ENCODE measurements around the gene SDK1.

Gene SDK1, protein sequence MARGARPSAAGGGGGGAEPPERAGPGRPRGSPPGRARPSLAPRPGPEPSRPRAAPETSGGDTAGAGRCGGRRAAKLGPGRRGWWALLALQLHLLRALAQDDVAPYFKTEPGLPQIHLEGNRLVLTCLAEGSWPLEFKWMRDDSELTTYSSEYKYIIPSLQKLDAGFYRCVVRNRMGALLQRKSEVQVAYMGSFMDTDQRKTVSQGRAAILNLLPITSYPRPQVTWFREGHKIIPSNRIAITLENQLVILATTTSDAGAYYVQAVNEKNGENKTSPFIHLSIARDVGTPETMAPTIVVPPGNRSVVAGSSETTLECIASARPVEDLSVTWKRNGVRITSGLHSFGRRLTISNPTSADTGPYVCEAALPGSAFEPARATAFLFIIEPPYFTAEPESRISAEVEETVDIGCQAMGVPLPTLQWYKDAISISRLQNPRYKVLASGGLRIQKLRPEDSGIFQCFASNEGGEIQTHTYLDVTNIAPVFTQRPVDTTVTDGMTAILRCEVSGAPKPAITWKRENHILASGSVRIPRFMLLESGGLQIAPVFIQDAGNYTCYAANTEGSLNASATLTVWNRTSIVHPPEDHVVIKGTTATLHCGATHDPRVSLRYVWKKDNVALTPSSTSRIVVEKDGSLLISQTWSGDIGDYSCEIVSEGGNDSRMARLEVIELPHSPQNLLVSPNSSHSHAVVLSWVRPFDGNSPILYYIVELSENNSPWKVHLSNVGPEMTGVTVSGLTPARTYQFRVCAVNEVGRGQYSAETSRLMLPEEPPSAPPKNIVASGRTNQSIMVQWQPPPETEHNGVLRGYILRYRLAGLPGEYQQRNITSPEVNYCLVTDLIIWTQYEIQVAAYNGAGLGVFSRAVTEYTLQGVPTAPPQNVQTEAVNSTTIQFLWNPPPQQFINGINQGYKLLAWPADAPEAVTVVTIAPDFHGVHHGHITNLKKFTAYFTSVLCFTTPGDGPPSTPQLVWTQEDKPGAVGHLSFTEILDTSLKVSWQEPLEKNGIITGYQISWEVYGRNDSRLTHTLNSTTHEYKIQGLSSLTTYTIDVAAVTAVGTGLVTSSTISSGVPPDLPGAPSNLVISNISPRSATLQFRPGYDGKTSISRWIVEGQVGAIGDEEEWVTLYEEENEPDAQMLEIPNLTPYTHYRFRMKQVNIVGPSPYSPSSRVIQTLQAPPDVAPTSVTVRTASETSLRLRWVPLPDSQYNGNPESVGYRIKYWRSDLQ (N-terminal part only)

DNA sequence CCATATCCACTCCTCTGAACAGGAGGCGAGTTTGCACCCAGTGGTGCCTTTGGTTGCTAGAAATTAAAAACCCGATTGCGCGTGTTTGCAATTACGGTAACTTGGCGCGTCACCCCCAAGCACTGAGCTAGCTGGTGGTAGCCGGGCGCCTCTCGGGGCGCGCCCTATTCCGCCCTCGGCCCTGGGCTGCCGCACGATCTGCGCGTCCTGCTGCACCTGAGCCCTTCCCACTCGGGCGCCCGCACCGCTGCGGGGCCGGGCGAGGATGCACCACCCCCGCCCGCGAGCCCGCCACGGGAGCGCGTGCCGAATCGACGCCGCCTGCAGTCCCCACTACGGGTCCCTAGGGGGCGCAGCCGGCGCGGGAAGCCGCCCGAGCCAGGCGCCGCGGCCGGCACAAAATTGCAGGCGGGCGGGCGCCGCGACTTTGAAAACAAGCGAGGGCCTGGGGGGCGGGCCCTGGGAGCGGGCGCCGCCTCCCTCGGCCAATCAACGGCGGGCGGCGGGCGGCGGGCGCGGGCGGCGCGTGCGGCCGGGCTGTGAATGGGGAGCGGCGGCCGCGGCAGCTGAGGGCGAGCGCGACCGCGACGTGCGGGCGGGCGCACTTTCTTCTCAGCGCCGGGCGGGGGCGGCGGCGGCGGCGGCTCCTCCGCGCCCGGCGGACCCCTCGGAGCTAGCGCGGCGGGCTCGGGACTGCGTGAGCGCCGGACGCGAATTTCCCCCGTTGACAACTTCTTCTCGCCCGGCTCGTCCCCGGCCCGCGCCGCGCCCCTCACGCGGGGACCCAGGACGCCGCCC, at the start of gene SDK1:
Gene SDK1 (plus strand): TSS at position 602 of the 798 bp plus-strand sequence. CDS start 335 bp downstream, outside the sequence.
- DNase-seq (ENCODE audit: low read depth) = peak; percentile 57
- peak within 1 kb of the TSS; percentile 49 for H3K4me3 ChIP-seq (ENCODE audit: low read depth, low read length)

DNA sequence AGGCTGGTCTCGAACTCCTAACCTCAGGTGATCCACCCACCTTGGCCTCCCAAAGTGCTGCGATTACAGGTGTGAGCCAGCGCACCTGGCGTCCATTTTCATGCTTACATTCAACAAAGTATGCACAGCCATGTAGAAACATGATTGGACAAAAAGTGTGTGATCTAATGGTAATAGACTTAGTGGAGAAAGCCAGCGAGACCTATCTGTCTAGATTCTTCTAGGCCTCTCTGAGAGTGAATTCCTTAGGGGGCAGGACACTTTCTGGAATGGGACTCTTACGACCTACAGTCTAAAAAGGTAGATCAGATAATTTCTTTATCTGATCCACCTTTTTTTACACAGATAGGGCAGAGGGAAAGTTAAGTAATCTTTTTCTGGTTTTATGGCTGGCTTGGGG, 46.3 kb upstream of the SDK1 start:
- DNase-seq (ENCODE audit: low read depth) = no peak
- H3K4me3 ChIP-seq (ENCODE audit: low read depth, low read length) = no peak overlapping the region

DNA sequence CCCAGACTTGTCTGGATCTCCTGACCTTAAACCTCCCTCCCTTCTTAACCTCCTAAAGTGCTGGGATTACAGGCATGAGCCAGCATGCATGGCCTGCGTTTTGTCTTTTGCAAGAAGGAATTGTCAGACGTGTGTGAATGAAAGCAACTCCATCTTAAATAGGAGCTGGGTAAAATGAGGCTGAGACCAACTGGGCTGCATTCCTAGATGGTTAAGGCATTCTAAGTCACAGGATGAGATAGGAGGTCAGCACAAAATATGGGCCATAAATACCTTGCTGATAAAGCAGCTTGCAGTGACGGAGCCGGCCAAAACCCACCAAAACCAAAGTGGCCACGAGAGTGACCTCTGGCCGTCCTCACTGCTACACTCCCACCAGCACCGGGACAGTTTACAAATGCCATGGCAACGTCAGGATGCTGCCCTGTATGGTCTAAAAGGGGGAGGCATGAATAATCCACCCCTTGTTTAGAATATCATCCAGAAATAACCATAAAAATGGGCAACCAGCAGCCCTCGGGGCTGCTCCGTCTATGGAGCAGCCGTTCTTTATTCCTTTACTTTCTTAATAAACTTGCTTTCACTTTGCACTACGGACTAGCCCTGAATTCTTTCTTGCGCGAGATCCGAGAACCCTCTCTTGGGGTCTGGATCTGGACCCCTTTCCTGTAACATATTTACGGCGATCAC, 41.2 kb upstream of the SDK1 start:
- no peak for DNase-seq (ENCODE audit: low read depth)
- peak overlapping the region; percentile 55 for H3K4me3 ChIP-seq (ENCODE audit: low read depth, low read length)

DNA sequence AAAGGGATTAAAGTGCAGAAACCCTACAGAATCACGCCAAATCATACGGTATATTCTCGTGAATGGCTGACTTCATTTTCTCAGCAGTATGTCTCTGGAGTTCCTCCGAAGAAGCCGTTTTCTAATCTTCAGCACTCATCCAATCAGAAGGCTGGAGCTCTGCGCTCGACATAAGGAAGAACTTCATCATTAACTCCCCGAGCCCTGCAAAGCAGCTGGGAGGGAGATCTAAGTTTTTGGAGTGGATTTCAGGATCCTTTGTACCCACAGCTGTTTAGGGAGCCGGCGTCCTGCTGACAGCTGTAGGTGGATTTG, 40.7 kb upstream of the SDK1 start:
- peak overlapping the region; percentile 55 for H3K4me3 ChIP-seq (ENCODE audit: low read depth, low read length)
- no peak for DNase-seq (ENCODE audit: low read depth)

DNA sequence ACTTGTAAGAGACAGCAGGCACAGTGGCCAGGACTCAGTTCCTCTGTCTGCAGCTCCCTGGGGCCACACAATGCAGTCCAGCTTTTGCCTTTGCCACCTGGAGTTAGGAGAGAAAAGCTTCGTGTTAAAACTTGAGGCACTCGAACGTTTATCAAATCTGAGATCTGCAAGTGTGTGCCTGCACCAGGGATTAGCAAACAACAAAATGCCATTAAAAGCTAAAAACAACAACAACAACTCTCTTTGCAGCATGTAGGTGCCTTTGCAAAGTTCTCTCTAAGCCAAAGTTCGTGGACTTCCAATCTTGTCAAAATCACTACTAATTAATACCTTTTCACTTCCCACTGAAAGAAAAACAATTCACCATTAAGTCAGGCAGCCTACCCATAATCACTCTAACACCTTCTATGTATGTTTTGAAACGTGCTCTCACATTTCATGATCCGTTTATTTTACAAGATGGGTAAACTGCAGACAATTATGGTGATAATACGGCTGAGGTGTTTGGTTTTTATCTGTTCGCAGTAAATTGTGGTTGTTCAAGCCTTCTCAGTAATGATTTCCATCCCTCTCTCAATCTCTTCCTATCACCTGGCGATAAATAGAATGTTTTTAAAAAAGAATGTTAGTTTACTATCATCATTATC, 36.2 kb upstream of the SDK1 start:
- DNase-seq (ENCODE audit: low read depth) = no peak
- no peak overlapping the region for H3K4me3 ChIP-seq (ENCODE audit: low read depth, low read length)

DNA sequence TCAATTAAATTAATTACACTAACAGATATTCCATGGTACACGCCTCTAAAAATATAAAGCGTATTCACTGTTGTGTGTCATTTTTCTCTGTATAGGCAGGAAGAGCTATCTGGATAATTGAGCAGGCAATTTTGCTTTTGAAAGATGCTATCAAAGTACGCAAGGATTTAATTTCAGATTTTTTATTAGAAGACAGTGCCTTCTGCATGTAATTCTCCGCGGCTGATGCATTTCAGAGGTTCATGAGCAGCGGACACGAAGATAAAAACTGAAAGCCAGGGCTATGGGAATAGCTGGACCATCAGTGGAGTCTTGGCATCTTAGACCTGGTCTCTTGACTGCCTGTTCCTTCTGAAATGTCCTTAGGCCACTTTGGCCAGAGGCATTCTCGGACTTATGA, 35.7 kb upstream of the SDK1 start:
- DNase-seq (ENCODE audit: low read depth) = no peak
- no peak overlapping the region for H3K4me3 ChIP-seq (ENCODE audit: low read depth, low read length)

DNA sequence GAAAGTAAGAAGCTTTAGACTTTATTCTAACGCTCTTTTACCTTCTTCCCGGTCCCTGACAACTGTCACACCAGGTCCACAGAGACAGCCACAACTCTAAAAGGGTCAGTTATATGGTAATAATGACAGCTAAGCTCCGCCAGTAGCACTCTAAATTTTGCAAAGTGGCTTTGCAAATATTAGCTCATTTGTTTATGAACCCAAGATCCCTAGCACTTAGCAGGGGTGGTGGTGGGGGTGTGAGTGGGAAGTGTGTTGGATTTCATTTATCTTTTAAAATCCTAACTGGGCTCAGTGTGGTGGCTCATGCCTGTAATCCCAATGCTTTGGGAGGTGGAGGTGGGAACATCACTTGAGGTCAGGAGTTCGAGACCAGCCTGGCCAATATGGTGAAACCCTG, 34.8 kb upstream of the SDK1 start:
- no peak for DNase-seq (ENCODE audit: low read depth)
- no peak overlapping the region for H3K4me3 ChIP-seq (ENCODE audit: low read depth, low read length)

DNA sequence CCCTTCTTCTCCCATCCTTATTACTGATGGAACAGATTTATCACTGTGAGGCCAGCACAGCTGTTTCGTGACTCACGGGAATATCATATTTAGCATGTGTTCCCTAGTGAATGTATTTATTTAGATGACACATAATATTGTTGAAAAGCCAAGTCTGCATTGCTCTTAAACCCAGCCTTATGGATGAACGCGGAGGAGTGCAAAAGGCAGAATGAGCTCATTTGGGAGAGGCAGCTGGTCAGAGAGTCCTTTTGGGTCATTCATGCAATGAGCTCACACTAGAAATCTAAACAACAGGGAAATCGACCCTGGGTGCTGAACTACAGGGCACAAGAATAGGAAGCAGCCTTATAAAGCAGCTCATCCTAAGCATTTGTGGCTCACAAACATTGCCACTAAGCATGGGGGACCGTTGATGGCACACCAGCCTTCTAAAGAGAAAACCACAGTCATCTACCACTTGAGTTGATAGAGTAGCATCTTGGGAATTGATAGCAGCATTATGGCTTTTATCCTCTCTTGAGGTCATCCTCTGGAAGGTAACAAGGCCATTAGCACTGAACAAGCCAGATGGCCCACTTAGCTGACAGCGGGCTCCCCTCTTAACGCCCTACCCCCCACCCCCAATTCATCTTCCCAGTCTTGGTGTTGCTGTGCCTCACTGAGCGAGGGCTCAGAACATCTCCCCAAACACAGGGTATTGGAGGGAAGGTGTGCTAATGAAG, 32.9 kb upstream of the SDK1 start:
- H3K4me3 ChIP-seq (ENCODE audit: low read depth, low read length) = no peak overlapping the region
- DNase-seq (ENCODE audit: low read depth) = peak; percentile 89

DNA sequence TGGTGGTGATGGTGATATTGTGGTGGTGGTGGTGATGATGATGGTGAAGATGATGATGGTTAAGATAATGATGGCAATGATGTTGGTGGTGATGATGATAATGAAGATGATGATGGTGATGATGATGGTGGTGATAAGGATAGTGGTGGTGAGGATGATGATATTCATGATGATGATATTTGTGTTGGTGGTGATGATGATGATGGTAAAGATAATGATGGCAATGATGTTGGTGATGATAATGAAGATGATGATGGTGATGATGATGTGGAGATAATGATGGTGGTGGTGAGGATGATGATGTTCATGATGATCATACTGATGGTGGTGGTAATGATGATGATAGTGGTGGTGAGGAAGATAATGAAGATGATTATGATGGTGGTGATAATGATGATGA, 30.7 kb upstream of the SDK1 start:
- no peak overlapping the region for H3K4me3 ChIP-seq (ENCODE audit: low read depth, low read length)
- DNase-seq (ENCODE audit: low read depth) = no peak

DNA sequence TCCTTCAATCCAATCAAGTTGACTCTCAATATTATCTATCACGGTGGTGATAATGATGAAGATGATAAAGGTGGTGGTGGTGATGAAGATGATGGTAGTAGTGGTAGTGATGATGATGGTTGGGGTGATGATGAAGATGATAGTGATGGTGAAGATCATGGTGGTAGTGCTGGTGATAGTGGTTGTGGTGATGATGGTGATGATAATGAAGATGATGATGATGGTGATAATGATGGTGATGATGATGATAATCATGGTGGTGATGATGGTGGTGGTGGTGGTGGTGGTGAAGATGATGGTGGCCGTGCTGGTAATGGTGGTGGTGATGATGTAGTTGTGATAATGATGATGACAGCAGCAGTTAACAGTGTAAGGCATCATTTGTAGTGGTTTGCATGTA, 29.8 kb upstream of the SDK1 start:
- DNase-seq (ENCODE audit: low read depth) = no peak
- no peak overlapping the region for H3K4me3 ChIP-seq (ENCODE audit: low read depth, low read length)

DNA sequence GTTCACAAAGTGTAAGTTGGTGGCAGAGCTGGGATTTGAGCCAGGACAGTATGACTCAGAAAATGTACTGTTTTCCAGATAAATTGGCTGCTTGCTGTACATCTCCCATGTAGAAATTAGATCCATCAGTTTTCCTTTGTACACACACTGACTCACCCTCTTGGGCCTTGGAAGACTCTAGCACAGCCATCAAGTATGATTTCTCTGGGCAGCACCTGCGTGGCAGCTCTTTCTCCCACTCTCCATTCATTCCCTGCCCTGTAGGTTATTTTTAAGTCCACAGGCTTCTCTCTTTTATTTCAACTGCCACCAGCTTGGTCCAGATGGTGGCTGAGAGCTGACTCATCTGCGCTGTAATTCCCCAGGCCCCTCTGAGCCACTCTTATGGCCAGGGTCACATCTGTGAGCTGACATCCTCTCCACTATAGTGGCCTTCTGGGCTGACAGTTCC, 28.3 kb upstream of the SDK1 start:
- DNase-seq (ENCODE audit: low read depth) = peak; percentile 53
- H3K4me3 ChIP-seq (ENCODE audit: low read depth, low read length) = no peak overlapping the region

DNA sequence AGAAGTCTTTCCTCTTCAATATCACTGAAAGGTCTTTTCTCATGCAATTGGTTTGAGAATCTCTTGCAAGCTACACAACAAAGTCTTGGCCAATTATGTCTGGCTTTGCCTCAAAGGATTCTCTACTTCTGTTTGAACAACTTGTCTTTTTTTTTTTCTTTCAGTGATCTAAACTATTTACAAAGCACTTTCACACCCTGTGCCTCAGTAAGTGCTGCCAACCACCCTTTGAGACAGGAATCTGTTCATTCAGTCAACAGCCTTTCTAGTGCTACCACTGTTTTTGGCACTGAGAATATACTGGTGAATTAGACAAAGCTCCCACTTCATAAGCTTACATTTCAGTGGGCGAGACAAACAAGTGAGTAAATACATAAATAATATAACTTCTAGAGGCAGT, 26.9 kb upstream of the SDK1 start:
- DNase-seq (ENCODE audit: low read depth) = no peak
- H3K4me3 ChIP-seq (ENCODE audit: low read depth, low read length) = no peak overlapping the region

DNA sequence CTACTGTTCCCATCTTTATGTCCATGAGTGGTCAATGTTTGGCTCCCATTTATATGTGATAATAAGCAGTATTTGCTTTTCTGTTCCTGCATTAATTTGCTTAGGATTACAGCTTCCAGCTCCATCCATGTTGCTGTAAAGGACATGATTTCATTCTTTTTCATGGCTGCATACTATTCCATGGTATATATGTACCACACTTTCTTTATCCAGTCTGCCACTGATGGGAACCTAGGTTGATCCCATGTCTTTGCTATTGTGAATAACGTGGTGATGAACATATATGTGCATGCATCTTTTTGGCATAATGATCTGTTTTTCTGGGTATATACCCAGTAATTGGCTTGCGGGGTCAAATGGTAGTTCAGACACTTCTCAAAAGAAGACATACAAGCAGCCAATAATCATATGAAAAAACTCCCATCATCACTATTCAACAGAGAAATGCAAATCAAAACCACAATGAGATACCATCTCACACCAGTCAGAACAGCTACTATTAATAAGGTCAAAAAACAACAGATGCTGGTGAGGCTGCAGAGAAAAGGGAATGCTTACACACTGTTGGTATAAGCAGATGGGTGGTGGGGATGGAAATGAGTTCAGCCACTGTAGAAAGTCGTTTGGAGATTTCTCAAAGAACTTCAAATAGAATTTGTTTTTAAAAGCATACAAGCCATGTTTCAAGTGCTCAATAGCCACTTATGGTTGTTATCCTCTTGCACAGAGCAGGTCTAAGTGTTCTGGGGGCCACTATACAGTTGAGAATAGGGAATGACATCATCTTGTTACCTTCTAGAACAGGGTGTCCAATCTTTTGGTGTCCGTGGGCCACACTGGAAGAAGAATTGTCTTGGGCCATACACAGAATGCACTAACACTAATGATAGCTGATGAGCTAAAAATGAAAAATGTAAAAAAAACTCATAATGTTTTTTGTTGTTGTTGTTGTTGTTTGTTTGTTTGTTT, 23.2 kb upstream of the SDK1 start:
- H3K4me3 ChIP-seq (ENCODE audit: low read depth, low read length) = no peak overlapping the region
- no peak for DNase-seq (ENCODE audit: low read depth)

DNA sequence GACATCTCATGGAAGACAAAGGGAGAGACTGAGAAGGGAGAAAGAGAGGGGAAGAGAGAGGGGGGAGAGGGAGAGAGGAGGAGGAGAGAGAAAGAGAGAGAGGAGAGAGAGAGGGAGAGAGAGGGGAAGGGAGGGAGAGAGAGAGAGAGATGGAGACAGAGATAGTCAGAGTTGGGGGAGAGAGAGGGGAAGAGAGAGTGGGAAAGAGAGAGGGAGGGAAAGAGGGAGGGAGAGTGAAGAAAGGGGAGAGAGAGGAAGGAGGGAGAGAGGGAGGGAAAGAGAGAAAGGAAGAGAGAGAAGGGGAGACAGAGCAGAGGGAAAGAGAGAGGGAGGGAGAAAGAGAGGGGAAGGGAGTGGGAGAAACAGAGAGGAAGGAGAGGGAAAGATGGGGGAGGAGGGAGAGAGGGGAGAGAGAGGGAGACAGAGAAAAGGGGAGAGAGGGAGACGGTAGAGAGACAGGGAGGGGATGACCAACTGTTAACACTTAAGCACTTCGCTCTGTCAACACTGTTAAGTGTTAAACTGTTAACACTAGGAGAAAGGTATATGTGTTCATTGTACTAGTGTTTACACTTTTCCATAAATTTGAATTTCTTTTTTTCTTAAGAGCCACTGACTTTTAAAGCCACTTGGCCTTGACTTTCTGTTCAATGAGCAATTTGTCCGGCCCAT, 21.8 kb upstream of the SDK1 start:
- DNase-seq (ENCODE audit: low read depth) = no peak

DNA sequence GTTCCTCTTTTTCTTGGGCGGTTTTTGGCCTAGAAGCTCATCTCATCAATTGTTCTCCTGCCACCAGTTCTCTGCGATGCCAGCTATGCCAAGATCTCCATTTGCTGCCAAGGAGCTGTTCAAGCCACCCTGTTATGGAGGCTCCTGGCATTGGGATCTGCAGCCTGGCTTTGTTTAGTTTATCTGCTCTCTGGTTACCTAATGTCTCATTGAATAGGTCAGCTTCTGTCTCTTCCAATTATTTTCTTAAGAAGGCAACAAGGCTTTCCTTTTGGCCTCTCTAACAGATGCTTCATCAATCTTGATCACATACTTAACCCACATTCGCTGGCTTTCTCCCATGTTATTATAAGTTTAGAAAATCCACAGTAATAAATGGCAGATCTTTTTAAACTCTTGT, 20.6 kb upstream of the SDK1 start:
- no peak for DNase-seq (ENCODE audit: low read depth)
- no peak overlapping the region for H3K4me3 ChIP-seq (ENCODE audit: low read depth, low read length)

More for the DNA sequence above, 21.8 kb upstream of the SDK1 start:
- no peak overlapping the region for H3K4me3 ChIP-seq (ENCODE audit: low read depth, low read length)

All from skeletal muscle cell (primary cell).